Ishikawa (cell line): Measurements from ENCODE around the gene AMMECR1.

Experiments
- CEBPB ChIP-seq: IDR thresholded peaks from 2 replicates; pipeline ENCODE4 v1.6.1; 2012
- CREB1 ChIP-seq: IDR thresholded peaks from 2 replicates; pipeline ENCODE4 v1.6.1; 2012; ENCODE audit warnings: low read depth
- EGR1 ChIP-seq: IDR thresholded peaks from 2 replicates; pipeline ENCODE4 v1.6.1; 2012
- EP300 ChIP-seq: IDR thresholded peaks from 2 replicates; pipeline ENCODE4 v1.6.1; 2012; ENCODE audit warnings: borderline replicate concordance
- FOXM1 ChIP-seq: IDR thresholded peaks from 2 replicates; pipeline ENCODE4 v1.6.1; 2012; ENCODE audit warnings: low read depth, borderline replicate concordance
- MAX ChIP-seq: IDR thresholded peaks from 2 replicates; pipeline ENCODE4 v1.6.1; 2012
- NFIC ChIP-seq: IDR thresholded peaks from 2 replicates; pipeline ENCODE4 v1.6.1; 2012
- RAD21 ChIP-seq: IDR thresholded peaks from 2 replicates; pipeline ENCODE4 v1.6.1; 2012; ENCODE audit warnings: low read depth
- REST ChIP-seq: IDR thresholded peaks from 2 replicates; pipeline ENCODE4 v1.6.1; 2012; ENCODE audit warnings: low read depth, mild to moderate bottlenecking
- TAF1 ChIP-seq: IDR thresholded peaks from 2 replicates; pipeline ENCODE4 v1.6.1; 2012; ENCODE audit warnings: low read depth, mild to moderate bottlenecking
- TCF12 ChIP-seq: IDR thresholded peaks from 2 replicates; pipeline ENCODE4 v1.6.1; 2012; ENCODE audit warnings: low read depth
- TEAD4 ChIP-seq: IDR thresholded peaks from 2 replicates; pipeline ENCODE4 v1.6.1; 2012
- USF1 ChIP-seq: IDR thresholded peaks from 2 replicates; pipeline ENCODE4 v1.6.1; 2012
- YY1 ChIP-seq: IDR thresholded peaks from 2 replicates; pipeline ENCODE4 v1.6.1; 2012; ENCODE audit warnings: low read depth
- ZBTB7A ChIP-seq: IDR thresholded peaks from 2 replicates; pipeline ENCODE4 v1.6.1; 2012; ENCODE audit warnings: low read depth

The AMMECR1 gene

GRCh38 chrX:110251526-110251925 is 66.4 kb downstream of the AMMECR1 start:
- TF ChIP-seq CEBPB, result no peak
- TF ChIP-seq YY1, result no peak
- no peak for TF ChIP-seq MAX
- TF ChIP-seq CREB1, result no peak
- no peak for TF ChIP-seq TEAD4
- no peak for TF ChIP-seq TCF12
- TF ChIP-seq TAF1, result no peak
- TF ChIP-seq EP300, result no peak
- no peak for TF ChIP-seq EGR1
- TF ChIP-seq NFIC, result no peak
- no peak for TF ChIP-seq RAD21
- no peak for TF ChIP-seq USF1
- TF ChIP-seq REST, result no peak
- no peak for TF ChIP-seq ZBTB7A
- TF ChIP-seq FOXM1, result no peak

- TF ChIP-seq RAD21 (no peak), TEAD4 (no peak), TCF12 (no peak), YY1 (no peak), EGR1 (no peak), FOXM1 (no peak), MAX (no peak), ZBTB7A (no peak)
Observed at GRCh38 chrX:110250847-110251246, 67.0 kb downstream of the AMMECR1 start.

GRCh38 chrX:110248578-110248977 is 69.3 kb downstream of the AMMECR1 start:
- TF ChIP-seq FOXM1 (no peak), RAD21 (no peak), CEBPB (no peak), TAF1 (no peak), EGR1 (no peak), USF1 (no peak), CREB1 (no peak), TEAD4 (no peak), YY1 (no peak), REST (no peak), MAX (no peak), ZBTB7A (no peak), NFIC (no peak), EP300 (no peak), TCF12 (no peak)

- TF ChIP-seq NFIC, result no peak
- TF ChIP-seq TAF1, result no peak
- TF ChIP-seq CEBPB, result no peak
- no peak for TF ChIP-seq TCF12
- no peak for TF ChIP-seq ZBTB7A
- no peak for TF ChIP-seq USF1
- TF ChIP-seq RAD21, result no peak
- no peak for TF ChIP-seq TEAD4
- TF ChIP-seq EP300, result no peak
- no peak for TF ChIP-seq EGR1
- TF ChIP-seq MAX, result no peak
- TF ChIP-seq YY1, result no peak
- no peak for TF ChIP-seq REST
- no peak for TF ChIP-seq FOXM1
- no peak for TF ChIP-seq CREB1
Observed at GRCh38 chrX:110245011-110245410, 72.9 kb downstream of the AMMECR1 start.
